ENCODE data around the gene CEMIP.

DNA sequence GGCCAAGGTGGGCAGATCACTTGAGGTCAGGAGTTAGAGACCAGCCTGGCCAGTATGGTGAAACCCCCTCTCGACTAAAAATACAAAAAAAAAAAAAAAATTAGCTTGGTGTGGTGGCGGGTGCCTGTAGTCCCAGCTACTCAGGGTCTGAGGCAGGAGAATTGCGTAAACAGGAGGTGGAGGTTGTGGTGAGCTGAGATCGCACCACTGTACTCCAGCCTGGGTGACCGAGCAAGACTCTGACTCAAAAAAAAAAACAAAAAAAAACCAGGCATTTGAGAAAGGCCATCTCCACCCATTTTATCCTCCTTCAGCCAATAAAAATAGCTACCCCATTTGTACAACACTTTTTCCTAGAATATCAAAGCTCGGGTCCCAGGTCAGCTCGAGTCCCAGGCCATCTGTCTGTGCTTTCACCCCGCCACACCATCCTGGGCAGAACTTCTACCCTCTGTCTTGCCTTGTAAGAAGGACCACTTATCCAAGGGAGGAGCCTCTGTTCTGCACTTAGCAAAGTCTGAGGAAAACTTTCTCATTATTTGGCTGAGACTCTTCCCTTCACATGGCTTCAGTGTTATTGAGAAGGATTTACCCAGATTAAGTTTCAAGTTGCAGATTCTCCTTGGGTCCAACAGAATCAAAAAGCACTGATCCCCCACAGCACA, 111.3 kb downstream of the CEMIP start:
- TF ChIP-seq, protein P1, sequence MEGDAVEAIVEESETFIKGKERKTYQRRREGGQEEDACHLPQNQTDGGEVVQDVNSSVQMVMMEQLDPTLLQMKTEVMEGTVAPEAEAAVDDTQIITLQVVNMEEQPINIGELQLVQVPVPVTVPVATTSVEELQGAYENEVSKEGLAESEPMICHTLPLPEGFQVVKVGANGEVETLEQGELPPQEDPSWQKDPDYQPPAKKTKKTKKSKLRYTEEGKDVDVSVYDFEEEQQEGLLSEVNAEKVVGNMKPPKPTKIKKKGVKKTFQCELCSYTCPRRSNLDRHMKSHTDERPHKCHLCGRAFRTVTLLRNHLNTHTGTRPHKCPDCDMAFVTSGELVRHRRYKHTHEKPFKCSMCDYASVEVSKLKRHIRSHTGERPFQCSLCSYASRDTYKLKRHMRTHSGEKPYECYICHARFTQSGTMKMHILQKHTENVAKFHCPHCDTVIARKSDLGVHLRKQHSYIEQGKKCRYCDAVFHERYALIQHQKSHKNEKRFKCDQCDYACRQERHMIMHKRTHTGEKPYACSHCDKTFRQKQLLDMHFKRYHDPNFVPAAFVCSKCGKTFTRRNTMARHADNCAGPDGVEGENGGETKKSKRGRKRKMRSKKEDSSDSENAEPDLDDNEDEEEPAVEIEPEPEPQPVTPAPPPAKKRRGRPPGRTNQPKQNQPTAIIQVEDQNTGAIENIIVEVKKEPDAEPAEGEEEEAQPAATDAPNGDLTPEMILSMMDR (IDR thresholded peaks at IDR 0.05), result no peak
- no peak for TF ChIP-seq POLR2A (IDR thresholded peaks at IDR 0.05)

Measured in lower leg skin (tissue), 3 donors.